Common myeloid progenitor, CD34-positive (primary cell): Measurements from ENCODE around the gene CDH13.

Experiments used
- CTCF ChIA-PET: fragments of 350-600 bp; sonication (Branson Sonifier 250); formaldehyde crosslinking; loops from one replicate; lab custom pipeline; 2021; ENCODE audit warnings: antibody characterized with exemption; lab: Charles Lee
- POLR2A ChIA-PET: fragments of 350-600 bp; sonication (Branson Sonifier 250); formaldehyde crosslinking; loops from one replicate; lab custom pipeline; 2021; ENCODE audit warnings: antibody characterized with exemption; lab: Charles Lee
- DNase-seq, 3 donors: peaks; one replicate each; pipeline versions ENCODE4 v3.0.0 to v3.0.0-alpha.2; 2013
- H3K27ac ChIP-seq, 2 experiments: 1 replicate in 1 of 2; 2 replicates in 1 of 2; pipeline ENCODE4 v1.7.0; 2013; ENCODE audit warnings: inconsistent platforms in 2 of 2, low read length in 2 of 2, mild to moderate bottlenecking in 2 of 2, low read depth in 1 of 2, moderate library complexity in 1 of 2; ENCODE audit not compliant: severe bottlenecking in 2 of 2, insufficient read depth in 1 of 2, poor library complexity in 1 of 2
- H3K27me3 ChIP-seq, 5 experiments: replicated peaks in 2 of 5; 1 replicate in 3 of 5; 2 replicates in 2 of 5; pipeline versions ENCODE4 v1.6.1 to v1.7.0; 2013; ENCODE audit warnings: low read length in 4 of 5, mild to moderate bottlenecking in 2 of 5, moderate library complexity in 2 of 5, inconsistent platforms in 1 of 5; ENCODE audit not compliant: insufficient read depth in 5 of 5, control insufficient read depth in 4 of 5
- H3K36me3 ChIP-seq, 4 experiments: 1 replicate in 2 of 4; 2 replicates in 2 of 4; pipeline versions ENCODE4 v1.6.1 to v1.7.0; 2013; ENCODE audit warnings: low read length in 3 of 4, control low read depth in 1 of 4, mild to moderate bottlenecking in 1 of 4; ENCODE audit not compliant: control insufficient read depth in 4 of 4, insufficient read depth in 4 of 4
- H3K4me1 ChIP-seq, 4 experiments: 1 replicate in 3 of 4; 2 replicates in 1 of 4; pipeline versions ENCODE4 v1.6.1 to v1.7.1; 2013; ENCODE audit warnings: low read length in 3 of 4, mild to moderate bottlenecking in 3 of 4, control low read depth in 1 of 4, inconsistent platforms in 1 of 4, moderate library complexity in 1 of 4; ENCODE audit not compliant: control insufficient read depth in 4 of 4, insufficient read depth in 4 of 4; ENCODE audit errors: control extremely low read depth in 1 of 4
- H3K4me3 ChIP-seq, 7 experiments: 1 replicate in 4 of 7; 2 replicates in 3 of 7; pipeline versions ENCODE4 v1.5.1 to v1.7.0; 2013; ENCODE audit warnings: mild to moderate bottlenecking in 7 of 7, low read length in 6 of 7, moderate library complexity in 6 of 7, inconsistent platforms in 2 of 7, low read depth in 2 of 7, control low read depth in 1 of 7; ENCODE audit not compliant: insufficient read depth in 4 of 7, control insufficient read depth in 1 of 7; ENCODE audit errors: extremely low read depth in 1 of 7
- H3K9me3 ChIP-seq, 5 experiments: 1 replicate in 4 of 5; 2 replicates in 1 of 5; pipeline versions ENCODE4 v1.6.1 to v1.7.1; 2013; ENCODE audit warnings: low read length in 4 of 5, mild to moderate bottlenecking in 2 of 5, inconsistent platforms in 1 of 5, low read depth in 1 of 5, moderate library complexity in 1 of 5; ENCODE audit not compliant: control insufficient read depth in 4 of 5, insufficient read depth in 2 of 5; ENCODE audit errors: control extremely low read depth in 1 of 5
- WGBS: methylation state at CpG from one replicate; pipeline ENCODE4 v1.1.5; 2013; ENCODE audit not compliant: insufficient coverage; 5-methylcytosine and 5-hydroxymethylcytosine counted together

The CDH13 gene

GRCh38 chr16:83443972-83444371 is 817.2 kb downstream of the CDH13 start:
- 97% methylated on average over 2 of the region's 3 CpGs for WGBS
- H3K9me3 ChIP-seq = no peaks in the 10 kb centered on the region
- no peak overlapping the region for H3K27ac ChIP-seq
- ChIA-PET CTCF (no interaction called here), POLR2A (no interaction called here)
- no peak for DNase-seq
- no peaks in the 10 kb centered on the region for H3K36me3 ChIP-seq
- H3K27me3 ChIP-seq = peaks cover 0 to 14% (median 0%) of the 10 kb centered on the region in 5 experiments
- H3K4me1 ChIP-seq = no peaks in the 10 kb centered on the region
- H3K4me3 ChIP-seq = no peak overlapping the region

- ChIA-PET POLR2A (no interaction called here), CTCF (no interaction called here)
- Histone ChIP-seq H3K27ac (no peak overlapping the region), H3K36me3 (no peaks in the 10 kb centered on the region), H3K9me3 (no peaks in the 10 kb centered on the region), H3K4me3 (no peak overlapping the region), H3K4me1 (no peaks in the 10 kb centered on the region), H3K27me3 (peaks cover 0 to 7% (median 0%) of the 10 kb centered on the region in 5 experiments)
- no CpG with 5 or more reads among the region's 2 CpGs for WGBS
- no peak for DNase-seq
Measured at GRCh38 chr16:83447560-83447959, 820.8 kb downstream of the CDH13 start.

- H3K4me3 ChIP-seq = no peak overlapping the region
- DNase-seq = no peak
- H3K27me3 ChIP-seq = peaks cover 0 to 3% (median 0%) of the 10 kb centered on the region in 5 experiments
- ChIA-PET POLR2A (no interaction called here), CTCF (interaction anchor here (0.9 to 1.2 kb wide), 2 partner anchors 8 to 213 kb away, joined by 3 read pairs; no protein-coding TSS in a partner anchor)
- H3K36me3 ChIP-seq = no peaks in the 10 kb centered on the region
- no peak overlapping the region for H3K27ac ChIP-seq
- WGBS = 91% methylated on average over 12 of the region's 12 CpGs
- H3K4me1 ChIP-seq = no peaks in the 10 kb centered on the region
- no peaks in the 10 kb centered on the region for H3K9me3 ChIP-seq
Measured at GRCh38 chr16:83449861-83450260, 823.1 kb downstream of the CDH13 start.

GRCh38 chr16:83453977-83454376 is 827.2 kb downstream of the CDH13 start:
- CTCF ChIA-PET = interaction anchor here (0.6 kb wide), 1 partner anchor 14 kb away, joined by 3 read pairs; no protein-coding TSS in a partner anchor
- WGBS = 89% methylated on average over 1 of the region's 2 CpGs

GRCh38 chr16:83455716-83456115 is 828.9 kb downstream of the CDH13 start:
- WGBS = 94% methylated on average over 3 of the region's 6 CpGs

More at GRCh38 chr16:83453977-83454376, 827.2 kb downstream of the CDH13 start:
- H3K27me3 ChIP-seq = peaks cover 0 to 2% (median 0%) of the 10 kb centered on the region in 5 experiments
- no peaks in the 10 kb centered on the region for H3K36me3 ChIP-seq
- no peak overlapping the region for H3K4me3 ChIP-seq
- DNase-seq = no peak
- POLR2A ChIA-PET = no interaction called here
- H3K9me3 ChIP-seq = no peaks in the 10 kb centered on the region
- no peaks in the 10 kb centered on the region for H3K4me1 ChIP-seq
- H3K27ac ChIP-seq = no peak overlapping the region

GRCh38 chr16:83456934-83457333 is 830.2 kb downstream of the CDH13 start:
- H3K27ac ChIP-seq = no peak overlapping the region
- ChIA-PET CTCF (no interaction called here), POLR2A (no interaction called here)
- no peak for DNase-seq
- peaks cover 0 to 2% (median 0%) of the 10 kb centered on the region in 5 experiments for H3K27me3 ChIP-seq
- H3K36me3 ChIP-seq = no peaks in the 10 kb centered on the region
- H3K4me3 ChIP-seq = no peak overlapping the region
- 80% methylated on average over 5 of the region's 8 CpGs for WGBS
- H3K4me1 ChIP-seq = no peaks in the 10 kb centered on the region
- no peaks in the 10 kb centered on the region for H3K9me3 ChIP-seq

More at GRCh38 chr16:83455716-83456115, 828.9 kb downstream of the CDH13 start:
- H3K9me3 ChIP-seq = no peaks in the 10 kb centered on the region
- peaks cover 0 to 2% (median 0%) of the 10 kb centered on the region in 5 experiments for H3K27me3 ChIP-seq
- no peak for DNase-seq
- no peaks in the 10 kb centered on the region for H3K4me1 ChIP-seq
- CTCF ChIA-PET = interaction anchor here (1.2 kb wide), 1 partner anchor 11 kb away, joined by 3 read pairs; no protein-coding TSS in a partner anchor
- H3K27ac ChIP-seq = no peak overlapping the region
- POLR2A ChIA-PET = no interaction called here
- no peaks in the 10 kb centered on the region for H3K36me3 ChIP-seq
- no peak overlapping the region for H3K4me3 ChIP-seq

GRCh38 chr16:83458612-83459011 is 831.8 kb downstream of the CDH13 start:
- Histone ChIP-seq H3K9me3 (no peaks in the 10 kb centered on the region), H3K27ac (no peak overlapping the region), H3K4me3 (no peak overlapping the region), H3K27me3 (peaks cover 0 to 2% (median 0%) of the 10 kb centered on the region in 5 experiments), H3K36me3 (no peaks in the 10 kb centered on the region), H3K4me1 (no peaks in the 10 kb centered on the region)
- DNase-seq = no peak
- WGBS = 87% methylated on average over 3 of the region's 4 CpGs
- ChIA-PET POLR2A (no interaction called here), CTCF (no interaction called here)
